ENCODE data around the gene COX6B2.

COX6B2 gene

GRCh38 chr19:55311797-55312196, 42.7 kb downstream of the COX6B2 start:
- no peak for DNase-seq

GRCh38 chr19:55311397-55311796, 43.1 kb downstream of the COX6B2 start:
- DNase-seq: no peak

- no peak for DNase-seq
Measured at GRCh38 chr19:55310498-55310897, 44.0 kb downstream of the COX6B2 start.

- no peak for DNase-seq
Measured at GRCh38 chr19:55309448-55309847, 45.1 kb downstream of the COX6B2 start.

- DNase-seq: no peak
Measured at GRCh38 chr19:55308281-55308680, 46.2 kb downstream of the COX6B2 start.

- no peak for DNase-seq
Measured at GRCh38 chr19:55306712-55307111, 47.8 kb downstream of the COX6B2 start.

GRCh38 chr19:55305983-55306562, 48.4 kb downstream of the COX6B2 start:
- no peak for DNase-seq

- DNase-seq: peak; percentile 39 to 72
Measured at GRCh38 chr19:55305491-55305890, 49.0 kb downstream of the COX6B2 start.

GRCh38 chr19:55304980-55305379, 49.5 kb downstream of the COX6B2 start:
- DNase-seq: no peak

- DNase-seq: peak; percentile 29 to 44
Measured at GRCh38 chr19:55304279-55304978, 50.1 kb downstream of the COX6B2 start.

- no peak for DNase-seq
Measured at GRCh38 chr19:55303477-55303876, 51.0 kb downstream of the COX6B2 start.

GRCh38 chr19:55302318-55302703, 52.2 kb downstream of the COX6B2 start:
- DNase-seq: no peak

GRCh38 chr19:55301459-55302317, 52.8 kb downstream of the COX6B2 start:
- peak; percentile 77 to 82 for DNase-seq

GRCh38 chr19:55300886-55301458, 53.5 kb downstream of the COX6B2 start:
- DNase-seq: no peak

GRCh38 chr19:55299991-55300390, 54.5 kb downstream of the COX6B2 start:
- DNase-seq: no peak

Measured in Kasumi-1 (cell line).